NCI-H146 treated with DMSO at 0.1 percent for 48 hours (cell line): ENCODE results near the gene TDRD10.
"Not testable (repeated sequence)": the region's sequence is repeated elsewhere in the genome, so short reads cannot be mapped to it uniquely, and the experiment has no call there.

Source experiments
- DNase-seq: peaks from one replicate; lab custom pipeline; 2025; ENCODE audit not compliant: unreplicated experiment; lab: John Stamatoyannopoulos, UW

TDRD10 gene

GRCh38 chr1:154514066-154514553 lies 12.1 kb downstream of the TDRD10 start:
- DNase-seq: no peak

- no peak for DNase-seq
Measured at GRCh38 chr1:154517661-154518060, 15.6 kb downstream of the TDRD10 start.

- DNase-seq: no peak
Measured at GRCh38 chr1:154519591-154519991, 17.6 kb downstream of the TDRD10 start.

DNA sequence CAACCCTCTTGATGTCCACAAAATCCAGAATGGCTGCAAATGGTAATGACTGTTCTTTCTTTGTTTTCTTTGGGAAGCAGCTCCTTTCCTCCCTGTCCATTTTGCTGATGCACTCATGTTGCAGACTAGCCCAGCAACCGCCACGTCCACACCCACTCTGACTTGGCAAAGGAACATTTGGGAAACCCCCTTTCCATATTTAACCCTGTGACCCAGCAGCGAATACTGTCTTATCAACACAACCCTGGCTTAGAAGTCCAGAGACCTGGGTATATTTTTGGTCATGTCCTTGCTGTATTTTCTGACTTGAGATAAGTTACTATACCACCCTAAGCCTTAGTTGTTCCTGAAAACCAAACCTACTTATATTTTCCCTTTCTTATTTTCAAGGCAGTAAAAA lies 18.3 kb downstream of the TDRD10 start:
- no peak for DNase-seq

DNA sequence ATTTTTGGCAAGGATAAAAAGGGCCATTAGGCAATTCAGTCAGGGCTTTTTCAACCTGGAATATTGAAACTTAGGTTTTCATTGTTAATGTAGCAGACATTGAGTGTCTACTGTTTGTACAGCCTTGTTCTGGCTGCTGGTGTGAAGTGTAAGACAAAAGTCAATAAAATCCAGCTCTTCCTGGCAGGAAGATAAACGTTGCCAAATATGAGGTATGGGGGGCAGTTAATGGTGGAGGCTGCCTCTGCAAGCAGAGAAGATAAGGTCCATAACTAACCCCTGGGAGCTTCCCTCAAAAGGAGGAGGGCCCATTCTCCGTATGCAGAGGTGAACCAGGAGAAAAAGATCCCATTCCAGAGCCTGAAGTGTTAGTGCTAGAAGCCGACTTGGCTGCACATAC lies 19.7 kb downstream of the TDRD10 start:
- DNase-seq: peak; percentile 11

DNA sequence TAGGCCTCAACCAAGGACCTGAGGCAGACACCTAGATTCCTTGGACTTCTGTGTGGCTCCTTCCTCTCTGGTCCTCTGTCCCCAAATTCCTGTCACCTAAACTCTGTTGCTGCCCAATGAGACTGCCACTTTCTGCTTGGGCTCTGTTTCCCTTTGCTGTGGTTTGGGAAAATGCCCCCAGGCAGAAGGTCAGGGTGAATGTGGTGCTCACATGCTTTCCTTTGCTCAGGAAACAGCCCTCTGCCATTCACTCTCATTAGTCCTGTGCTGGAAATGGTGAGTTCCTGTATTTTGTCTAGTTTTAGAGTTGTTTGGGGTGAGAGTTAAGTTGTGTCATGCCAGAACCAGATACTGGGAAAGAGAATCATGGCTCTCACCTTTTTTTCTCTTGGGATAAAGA lies 22.9 kb downstream of the TDRD10 start:
- DNase-seq: no peak

DNA sequence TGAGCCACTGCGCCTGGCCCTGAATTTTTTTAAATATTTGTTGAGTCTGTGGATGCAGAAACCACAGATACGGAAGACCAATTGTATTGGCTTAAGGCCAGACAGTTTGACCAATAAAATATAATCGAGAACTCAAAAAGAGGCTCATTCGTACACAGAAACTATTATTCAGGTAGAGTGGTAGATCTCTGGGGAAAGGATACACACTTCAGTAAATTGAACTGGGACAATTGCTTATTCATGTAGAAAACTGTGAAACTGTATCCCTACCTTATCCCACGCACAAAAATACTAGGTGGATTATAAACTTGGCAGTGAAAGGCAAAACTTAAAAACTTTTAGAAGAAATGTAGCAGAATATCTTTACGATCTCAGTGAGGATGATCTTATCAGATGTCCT lies 25.2 kb downstream of the TDRD10 start:
- no peak for DNase-seq

DNA sequence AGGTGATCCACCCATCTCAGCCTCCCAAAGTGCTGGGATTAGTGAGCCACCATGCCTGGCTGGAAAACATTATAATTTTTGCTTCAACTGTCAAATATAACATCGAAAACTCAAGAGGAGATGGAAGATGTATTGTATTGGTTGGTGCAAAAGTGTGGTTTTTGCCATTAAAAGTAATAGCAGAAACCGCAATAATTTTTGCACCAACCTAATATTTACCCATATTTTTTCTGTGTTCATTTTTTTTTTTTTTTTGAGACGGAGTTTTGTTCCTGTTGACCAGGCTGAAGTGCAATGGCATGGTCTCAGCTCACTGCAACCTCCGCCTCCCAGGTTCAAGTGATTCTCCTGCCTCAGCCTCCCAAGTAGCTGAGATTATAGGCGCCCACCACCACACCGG lies 27.3 kb downstream of the TDRD10 start:
- DNase-seq: no peak

DNA sequence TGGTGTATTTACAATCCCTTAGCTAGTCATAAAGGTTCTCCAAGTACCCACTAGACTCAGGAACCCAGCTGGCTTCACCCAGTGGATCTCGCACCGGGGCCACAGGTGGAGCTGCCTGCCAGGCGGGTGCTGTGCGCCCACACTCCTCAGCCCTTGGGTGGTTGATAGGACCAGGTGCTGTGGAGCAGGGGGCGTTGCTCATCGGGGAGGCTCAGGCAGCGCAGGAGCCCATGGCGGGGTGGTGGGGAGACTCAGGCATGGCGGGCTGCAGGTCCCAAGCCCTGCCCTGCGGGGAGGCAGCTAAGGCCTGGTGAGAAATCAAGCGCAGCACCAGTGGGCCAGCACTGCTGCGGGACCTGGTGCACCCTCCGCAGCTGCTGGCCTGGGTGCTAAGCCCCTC lies 29.9 kb downstream of the TDRD10 start:
- not testable (repeated sequence) for DNase-seq

DNA sequence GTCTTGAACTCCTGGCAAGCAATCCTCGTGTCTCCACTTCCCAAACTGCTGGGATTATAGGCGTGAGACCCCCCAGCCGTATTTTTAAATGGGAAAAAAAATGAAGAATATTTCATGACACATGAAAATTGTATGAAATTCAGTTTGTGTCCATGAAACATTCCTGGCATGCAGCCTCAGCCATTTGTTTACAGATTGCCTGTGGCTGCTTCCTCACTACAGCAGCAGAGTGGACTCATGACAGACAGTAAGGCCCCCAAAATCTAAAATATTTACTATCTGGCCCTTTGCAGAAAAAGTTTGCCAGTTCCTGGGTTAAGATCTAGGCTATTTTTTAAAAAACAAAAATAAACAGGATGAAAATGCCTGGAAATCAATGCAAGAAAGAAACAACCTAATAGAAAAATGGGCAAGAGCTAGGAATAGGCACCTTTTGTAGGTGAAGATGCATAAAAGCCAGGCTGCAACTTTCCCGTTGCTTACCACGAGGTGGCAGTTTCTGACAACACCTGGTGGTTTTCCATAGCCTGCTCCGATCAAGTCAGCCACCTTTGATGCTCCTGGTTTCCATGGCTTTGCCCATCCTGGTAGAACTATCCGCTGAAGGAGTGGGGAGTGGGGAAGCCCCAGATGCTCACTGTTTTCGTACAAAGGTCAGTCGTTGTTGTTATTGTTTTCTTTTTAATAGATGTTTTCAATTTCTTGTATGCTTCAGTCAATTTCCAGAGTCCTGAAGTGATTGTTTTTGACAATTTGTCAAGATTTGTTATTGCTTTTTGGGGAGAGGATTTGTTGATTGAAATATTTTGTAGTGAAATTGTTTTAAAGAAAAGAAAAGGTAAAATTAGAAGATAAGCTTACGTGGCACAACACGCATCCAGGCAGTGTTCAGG lies 32.2 kb downstream of the TDRD10 start:
- DNase-seq: peak; percentile 41

- DNase-seq: no peak
Measured at GRCh38 chr1:154536570-154536969, 34.6 kb downstream of the TDRD10 start.

DNA sequence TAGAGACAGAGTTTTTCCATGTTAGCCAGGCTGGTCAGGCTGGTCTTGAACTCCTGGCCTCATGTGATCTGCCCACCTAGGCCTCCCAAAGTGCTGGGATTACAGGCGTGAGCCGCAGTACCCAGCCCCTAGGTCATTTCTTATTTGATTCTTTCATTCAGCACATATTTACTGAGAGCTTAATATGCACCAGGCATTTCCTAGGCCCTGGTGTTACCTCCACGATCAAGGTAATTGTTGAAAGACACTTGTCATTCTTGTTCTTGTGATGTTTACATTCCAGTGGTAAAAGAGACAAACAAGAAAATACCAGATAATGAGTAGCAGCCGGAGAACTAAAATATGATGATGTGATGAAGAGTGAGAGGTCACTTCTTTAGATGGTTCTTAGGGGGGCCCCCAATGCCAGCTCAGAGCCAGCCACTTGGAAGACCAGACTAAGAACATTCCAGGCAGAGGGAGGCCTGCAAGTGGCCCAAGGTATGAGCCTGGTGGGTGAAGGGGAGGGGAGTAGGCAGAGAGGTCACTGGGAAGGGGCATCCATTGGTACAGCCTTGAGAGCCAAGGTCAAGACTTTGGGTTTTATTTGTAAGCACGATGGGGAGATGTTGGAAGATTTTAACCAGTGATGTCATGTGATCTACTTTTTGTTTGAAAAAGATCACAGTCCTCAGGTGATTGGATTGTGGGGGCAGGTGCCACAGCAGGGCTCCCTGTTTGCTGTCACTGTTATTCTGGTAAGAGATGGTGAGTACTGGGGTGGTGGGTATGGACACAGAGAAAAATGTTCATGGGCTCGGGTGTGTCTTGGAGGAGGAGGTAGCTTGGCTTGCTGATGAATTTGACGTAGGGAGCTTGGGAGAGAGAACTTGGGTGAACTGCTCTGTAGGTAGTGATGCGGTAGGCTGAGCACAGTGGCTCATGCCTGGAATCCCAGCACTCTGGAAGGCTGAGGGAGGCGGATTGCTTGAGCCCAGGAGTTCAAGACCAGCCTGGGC lies 37.8 kb downstream of the TDRD10 start:
- DNase-seq: no peak

DNA sequence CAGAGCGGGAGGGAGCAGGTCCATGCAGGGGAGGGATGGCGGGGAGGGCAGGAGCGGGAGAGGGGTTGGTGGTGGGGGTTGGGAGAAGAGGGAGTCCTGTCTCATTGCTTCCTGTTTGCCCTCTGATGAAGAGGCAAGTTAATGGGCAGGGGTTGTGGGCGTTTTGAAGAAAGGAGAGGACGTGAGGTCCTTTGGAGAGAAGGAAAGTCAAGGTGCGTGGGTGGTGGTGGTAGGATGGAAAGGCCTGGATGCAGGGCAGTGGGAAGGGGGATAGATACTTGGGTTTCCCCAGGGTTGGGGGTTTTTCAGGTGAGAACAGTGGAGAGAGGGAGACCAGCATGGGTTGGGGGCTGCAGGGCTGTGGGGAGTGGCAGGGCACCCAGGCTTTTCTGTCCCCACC lies 39.2 kb downstream of the TDRD10 start:
- no peak for DNase-seq

GRCh38 chr1:154546264-154547063 lies 44.4 kb downstream of the TDRD10 start:
- DNase-seq: peak; percentile 8

GRCh38 chr1:154547105-154547732 lies 45.2 kb downstream of the TDRD10 start:
- no peak for DNase-seq

DNA sequence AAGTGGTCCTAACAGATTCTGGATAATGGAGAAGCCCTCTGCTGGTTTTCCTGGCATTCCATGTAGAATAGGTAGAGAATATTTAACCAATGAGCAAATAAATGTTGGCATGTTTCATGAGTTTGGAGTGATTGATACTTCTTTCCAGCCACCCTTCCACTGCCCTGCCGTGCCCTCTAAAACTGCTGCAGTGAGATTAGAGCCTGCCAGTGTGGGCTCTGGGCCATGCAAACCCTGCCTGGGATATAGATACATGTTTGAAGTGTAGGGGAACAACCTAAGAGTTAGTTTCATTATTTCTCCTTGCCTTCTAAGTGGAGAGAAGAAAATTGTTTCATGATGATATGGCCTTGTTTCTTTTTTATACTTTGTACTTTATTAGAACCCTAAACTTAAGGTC lies 46.0 kb downstream of the TDRD10 start:
- no peak for DNase-seq

DNA sequence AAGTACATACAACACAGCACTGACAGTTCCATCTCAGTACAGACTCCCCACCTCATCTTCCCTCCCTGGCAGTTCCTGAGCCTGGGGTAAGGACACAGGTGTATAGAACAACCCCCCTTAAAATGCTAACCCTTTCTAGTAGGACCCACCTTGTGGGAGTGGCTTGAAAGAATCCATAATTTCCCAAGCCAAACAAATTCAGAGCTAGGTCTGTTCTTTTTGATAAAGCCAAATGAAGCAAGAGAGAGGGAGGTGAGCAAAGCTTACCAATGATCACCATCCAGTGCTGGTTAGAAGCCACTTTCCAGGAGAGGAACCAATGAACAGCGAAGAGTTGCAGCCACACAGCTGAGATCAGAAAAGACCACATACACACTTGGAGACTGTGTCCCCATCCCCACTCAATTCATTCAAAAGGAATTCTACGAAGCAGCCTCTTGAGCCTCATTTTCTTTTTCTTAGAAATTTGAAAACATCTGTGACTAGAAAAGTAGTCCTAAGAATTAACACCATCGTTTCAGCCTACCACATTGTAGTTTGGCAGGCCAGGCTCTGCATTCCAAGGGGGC lies 47.3 kb downstream of the TDRD10 start:
- no peak for DNase-seq

DNA sequence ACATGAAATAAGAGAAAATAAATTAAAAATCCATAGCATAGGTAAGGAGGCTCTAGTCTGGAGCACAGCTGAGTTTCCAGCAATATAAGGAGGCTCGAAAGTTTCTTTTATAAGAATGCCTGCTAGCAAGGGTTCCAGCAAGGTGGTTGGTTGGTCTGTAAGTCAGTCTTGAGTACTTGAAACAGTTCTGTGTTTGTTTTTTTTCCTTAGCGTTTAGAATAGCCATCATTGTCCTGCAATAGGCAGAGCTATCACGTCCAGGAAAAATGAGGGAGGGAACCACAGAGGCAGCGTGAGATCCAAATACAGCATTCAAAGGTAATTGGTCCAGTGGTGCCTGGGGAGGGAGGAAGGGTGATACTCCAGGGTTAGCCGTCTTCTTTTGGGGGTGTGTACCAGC lies 48.1 kb downstream of the TDRD10 start:
- DNase-seq: no peak

DNA sequence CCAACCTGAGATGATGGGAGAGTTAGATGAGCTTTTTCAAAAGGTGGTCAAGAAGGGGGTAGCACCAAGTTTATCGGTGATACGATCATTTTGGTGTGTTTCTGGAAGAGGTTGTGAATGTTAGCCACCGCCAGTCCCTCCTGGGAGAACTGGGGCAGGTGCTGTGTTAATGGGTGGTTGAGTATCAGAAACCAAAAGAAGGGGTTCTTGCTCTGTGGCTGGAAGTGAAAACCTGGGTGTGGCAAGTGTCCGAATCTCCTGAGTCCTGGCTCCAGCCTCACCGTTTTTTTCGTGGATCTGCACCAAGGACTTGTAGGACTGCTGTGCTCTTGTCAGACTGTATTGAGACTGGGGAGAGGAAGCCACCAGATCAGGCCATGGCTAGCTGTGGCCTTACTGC lies 48.6 kb downstream of the TDRD10 start:
- DNase-seq: no peak

DNA sequence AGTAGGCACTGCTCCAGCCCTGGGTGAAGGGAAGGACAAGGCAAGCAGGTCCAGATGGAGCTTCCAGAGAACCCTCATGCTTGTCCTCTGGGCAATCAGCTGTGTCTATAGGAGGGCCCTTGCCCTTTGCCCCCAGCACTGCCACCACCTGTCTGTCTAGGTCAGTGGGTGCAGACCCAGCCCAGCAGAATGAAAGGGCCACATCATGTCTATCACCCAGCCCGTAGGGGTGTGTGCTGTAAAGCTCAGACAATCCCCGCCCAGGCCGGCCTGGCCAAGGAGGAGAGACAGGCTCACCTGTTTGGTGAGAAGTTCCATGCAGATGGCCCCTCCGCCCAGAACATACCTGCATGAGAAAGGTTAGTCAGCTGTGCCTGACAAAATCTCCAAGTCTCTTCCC lies 49.5 kb downstream of the TDRD10 start:
- DNase-seq: no peak
